GM18951 (cell line): ENCODE results near the gene SLCO3A1.

Experiments
- POLR2A ChIP-seq: IDR thresholded peaks from 4 replicates; pipeline ENCODE4 v1.6.1; 2011; ENCODE audit warnings: mild to moderate bottlenecking; ENCODE audit not compliant: insufficient read length, insufficient read depth; ENCODE audit errors: extremely low read depth
- in situ Hi-C: fragments of 300-500 bp; cut with MboI; formaldehyde crosslinking; loops from one replicate; pipeline ENCODE4 v1.12.0; 2022; ENCODE audit warnings: low sequenced_read_pairs, mixed read lengths, inconsistent platforms; ENCODE audit not compliant: unreplicated experiment

Gene SLCO3A1

GRCh38 chr15:91853511-91853947, at the start of gene SLCO3A1:
SLCO3A1 (plus strand) TSS chr15:91853708.
- in situ Hi-C loops = no loop called here
- no peak for TF ChIP-seq POLR2A

- in situ Hi-C loops = no loop called here
These were observed 46.4 kb upstream of the SLCO3A1 start for GRCh38 chr15:91807122-91807521.

GRCh38 chr15:91813924-91814323, 39.6 kb upstream of the SLCO3A1 start:
- in situ Hi-C loops = no loop called here
- TF ChIP-seq POLR2A = no peak

More at GRCh38 chr15:91807122-91807521, 46.4 kb upstream of the SLCO3A1 start:
- TF ChIP-seq POLR2A = no peak

- TF ChIP-seq POLR2A = no peak
These were observed 36.6 kb upstream of the SLCO3A1 start for GRCh38 chr15:91816942-91817341.

GRCh38 chr15:91821458-91821857, 32.0 kb upstream of the SLCO3A1 start:
- no peak for TF ChIP-seq POLR2A
- in situ Hi-C loops = no loop called here

More at GRCh38 chr15:91816942-91817341, 36.6 kb upstream of the SLCO3A1 start:
- in situ Hi-C loops = no loop called here

- TF ChIP-seq POLR2A = no peak
- in situ Hi-C loops = no loop called here
These were observed 29.3 kb upstream of the SLCO3A1 start for GRCh38 chr15:91824256-91824655.

GRCh38 chr15:91826443-91826842, 27.1 kb upstream of the SLCO3A1 start:
- in situ Hi-C loops = no loop called here
- no peak for TF ChIP-seq POLR2A

GRCh38 chr15:91833056-91833455, 20.5 kb upstream of the SLCO3A1 start:
- no peak for TF ChIP-seq POLR2A

GRCh38 chr15:91839867-91840266, 13.6 kb upstream of the SLCO3A1 start:
- in situ Hi-C loops = no loop called here
- no peak for TF ChIP-seq POLR2A

More at GRCh38 chr15:91833056-91833455, 20.5 kb upstream of the SLCO3A1 start:
- in situ Hi-C loops = no loop called here

- no peak for TF ChIP-seq POLR2A
- in situ Hi-C loops = no loop called here
These were observed 11.6 kb upstream of the SLCO3A1 start for GRCh38 chr15:91841861-91842260.

GRCh38 chr15:91844341-91844740, 9.2 kb upstream of the SLCO3A1 start:
- no peak for TF ChIP-seq POLR2A
- in situ Hi-C loops = no loop called here

GRCh38 chr15:91844928-91845327, 8.6 kb upstream of the SLCO3A1 start:
- in situ Hi-C loops = no loop called here

GRCh38 chr15:91845720-91846119, 7.8 kb upstream of the SLCO3A1 start:
- in situ Hi-C loops = no loop called here
- no peak for TF ChIP-seq POLR2A

More at GRCh38 chr15:91844928-91845327, 8.6 kb upstream of the SLCO3A1 start:
- TF ChIP-seq POLR2A = no peak

- in situ Hi-C loops = no loop called here
These were observed 4.3 kb upstream of the SLCO3A1 start for GRCh38 chr15:91849180-91849579.

GRCh38 chr15:91849749-91850161, 3.8 kb upstream of the SLCO3A1 start:
- in situ Hi-C loops = no loop called here
- no peak for TF ChIP-seq POLR2A

More at GRCh38 chr15:91849180-91849579, 4.3 kb upstream of the SLCO3A1 start:
- no peak for TF ChIP-seq POLR2A
